HCT116 (cell line): Measurements from ENCODE around the gene OR6C1. TPM values are rescaled to one million over a fixed set of nuclear protein-coding genes. Genes with fewer than 3 reads are reported as not detected.

ENCODE experiments used
- ATAC-seq: fragments of 200-7000 bp; cut with Tn5 transposase; 2 replicates; pipeline ENCODE4 v1.9.1; 2020; ENCODE audit warnings: mild to moderate bottlenecking, moderate library complexity
- Bru-seq: library from RNA; stranded (reverse); fragments of 400-500 nt; gene quantifications from one replicate; lab custom pipeline; 2021; lab: Mats Ljungman, UMichigan
- BruChase-seq, 2 experiments: library from RNA; stranded (reverse); fragments of 400-500 nt; gene quantifications; one replicate each; lab custom pipeline; 2021; lab: Mats Ljungman, UMichigan
- BruUV-seq: library from RNA; stranded (reverse); fragments of 400-500 nt; replicated peaks from 2 replicates; lab custom pipeline; 2021; lab: Mats Ljungman, UMichigan
- CTCF ChIA-PET: fragments of 300-600 bp; sonication (Branson Sonifier 250); formaldehyde crosslinking; loops from one replicate; lab custom pipeline; 2021; ENCODE audit warnings: antibody characterized with exemption; lab: Charles Lee
- POLR2A ChIA-PET: fragments of 300-600, 350-600 bp; sonication (Branson Sonifier 250); formaldehyde crosslinking; loops from one replicate; lab custom pipeline; 2021; ENCODE audit warnings: antibody characterized with exemption; lab: Charles Lee
- RAD21 ChIA-PET, 2 experiments: fragments of 300-600 bp; sonication (Branson Sonifier 250); formaldehyde crosslinking; loops; one replicate each; lab custom pipeline; 2023; ENCODE audit warnings: low total read pairs in 2 of 2; ENCODE audit not compliant: uncharacterized antibody in 2 of 2, unreplicated experiment in 2 of 2, low non-redundant PET in 1 of 2; lab: Charles Lee
- DNase-seq: peaks from one replicate; pipeline ENCODE4 v3.0.0-alpha.2; 2010; ENCODE audit warnings: low read depth, low spot score
- H2AFZ ChIP-seq: fragments of 200-600 bp; shearing (Covaris generic), sonication (generic); 2 replicates; pipeline ENCODE4 v1.6.1; 2017; ENCODE audit warnings: low read depth, mixed run types, mixed read lengths, antibody characterized with exemption, low read length; ENCODE audit not compliant: poor library complexity, severe bottlenecking
- H3K27ac ChIP-seq: 2 replicates; pipeline ENCODE4 v1.5.1; 2012; ENCODE audit warnings: low read depth, low read length
- H3K27me3 ChIP-seq: fragments of 200-600 bp; sonication (generic); 2 replicates; pipeline ENCODE4 v1.6.1; 2016; ENCODE audit warnings: mixed run types, low read length, mixed read lengths; ENCODE audit not compliant: insufficient read depth
- H3K36me3 ChIP-seq, 2 experiments: fragments of 200-500 bp in 1 of 2; fragments of 200-600 bp in 1 of 2; sonication (Bioruptor generic) in 1 of 2; sonication (generic) in 1 of 2; 2 replicates each; pipeline versions ENCODE4 v1.5.1 to v1.6.1; 2014 to 2016; ENCODE audit warnings: low read length in 2 of 2, inconsistent platforms in 1 of 2, mixed read lengths in 1 of 2, mixed run types in 1 of 2; ENCODE audit not compliant: insufficient read depth in 2 of 2, control insufficient read depth in 1 of 2
- H3K4me1 ChIP-seq, 2 experiments: fragments of 200-600 bp in 1 of 2; sonication (generic) in 1 of 2; 2 replicates each; pipeline versions ENCODE4 v1.5.1 to v1.6.1; 2012 to 2017; ENCODE audit warnings: low read length in 2 of 2, inconsistent platforms in 1 of 2, mild to moderate bottlenecking in 1 of 2, mixed read lengths in 1 of 2, mixed run types in 1 of 2, moderate library complexity in 1 of 2; ENCODE audit not compliant: insufficient read depth in 2 of 2, control insufficient read depth in 1 of 2
- H3K4me2 ChIP-seq: fragments of 200-600 bp; sonication (generic); 2 replicates; pipeline ENCODE4 v1.6.1; 2017; ENCODE audit warnings: mixed run types, low read length, mixed read lengths
- H3K4me3 ChIP-seq, 2 experiments: fragments of 200-600 bp in 1 of 2; sonication (generic) in 1 of 2; replicated peaks in 1 of 2; 2 replicates each; pipeline ENCODE4 v1.5.1; 2011 to 2016; ENCODE audit warnings: low read length in 2 of 2, control low read depth in 1 of 2, low read depth in 1 of 2, mild to moderate bottlenecking in 1 of 2, mixed read lengths in 1 of 2, mixed run types in 1 of 2
- H3K79me2 ChIP-seq: fragments of 200-600 bp; sonication (generic); 2 replicates; pipeline ENCODE4 v1.6.1; 2017; ENCODE audit warnings: mild to moderate bottlenecking, mixed run types, low read length, moderate library complexity, mixed read lengths; ENCODE audit not compliant: insufficient read depth
- H3K9ac ChIP-seq: fragments of 200-600 bp; sonication (generic); 2 replicates; pipeline ENCODE4 v1.6.1; 2016; ENCODE audit warnings: low read length, mixed read lengths
- H3K9me2 ChIP-seq: fragments of 200-600 bp; sonication (generic), shearing (Covaris generic); 2 replicates; pipeline ENCODE4 v1.6.1; 2017; ENCODE audit warnings: mixed run types, mild to moderate bottlenecking, moderate library complexity; ENCODE audit not compliant: insufficient read depth
- H3K9me3 ChIP-seq, 2 experiments: fragments of 200-500 bp in 1 of 2; fragments of 200-600 bp in 1 of 2; sonication (Bioruptor generic) in 1 of 2; sonication (generic) in 1 of 2; 2 replicates each; pipeline ENCODE4 v1.6.1; 2014 to 2017; ENCODE audit warnings: low read length in 2 of 2, mixed read lengths in 2 of 2, inconsistent platforms in 1 of 2, low read depth in 1 of 2, mild to moderate bottlenecking in 1 of 2, mixed run types in 1 of 2, moderate library complexity in 1 of 2; ENCODE audit not compliant: control insufficient read depth in 1 of 2, insufficient read depth in 1 of 2
- H4K20me1 ChIP-seq: fragments of 200-600 bp; sonication (generic), shearing (Covaris generic); 2 replicates; pipeline ENCODE4 v1.6.1; 2017; ENCODE audit warnings: mixed run types, mild to moderate bottlenecking, moderate library complexity; ENCODE audit not compliant: insufficient read depth
- ATF3 ChIP-seq: IDR thresholded peaks from 2 replicates; pipeline ENCODE4 v1.6.1; 2012
- CTCF ChIP-seq, 3 experiments: fragments of 200-600 bp in 1 of 3; sonication (generic) in 1 of 3; IDR thresholded peaks in 2 of 3; conservative IDR thresholded peaks in 1 of 3; 2 replicates each; pipeline ENCODE4 v1.5.1; 2012 to 2017; ENCODE audit warnings: low read depth in 2 of 3, low read length in 2 of 3, antibody characterized with exemption in 1 of 3, borderline replicate concordance in 1 of 3, control low read depth in 1 of 3, mild to moderate bottlenecking in 1 of 3, mixed read lengths in 1 of 3, mixed run types in 1 of 3, moderate library complexity in 1 of 3; ENCODE audit not compliant: insufficient read depth in 1 of 3
- EGR1 ChIP-seq: IDR thresholded peaks from 2 replicates; pipeline ENCODE4 v1.6.1; 2012; ENCODE audit warnings: low read depth
- EZH2 ChIP-seq: fragments of 200-600 bp; sonication (generic); IDR thresholded peaks from 2 replicates; pipeline ENCODE4 v1.6.1; 2017; ENCODE audit warnings: antibody characterized with exemption, mixed run types
- EZH2phosphoT487 ChIP-seq: fragments of 200-600 bp; IDR thresholded peaks from 2 replicates; pipeline ENCODE4 v1.6.1; 2018; ENCODE audit warnings: antibody characterized with exemption, borderline replicate concordance
- FOSL1 ChIP-seq: IDR thresholded peaks from 2 replicates; pipeline ENCODE4 v1.6.1; 2012; ENCODE audit warnings: low read depth
- POLR2AphosphoS5 ChIP-seq: IDR thresholded peaks from 2 replicates; pipeline ENCODE4 v1.6.1; 2011; ENCODE audit warnings: mild to moderate bottlenecking, low read depth, low read length, moderate library complexity
- RAD21 ChIP-seq: IDR thresholded peaks from 2 replicates; pipeline ENCODE4 v1.6.1; 2012; ENCODE audit warnings: low read depth, mild to moderate bottlenecking
- REST ChIP-seq: IDR thresholded peaks from 2 replicates; pipeline ENCODE4 v1.6.1; 2012; ENCODE audit warnings: low read depth
- SP1 ChIP-seq: IDR thresholded peaks from 2 replicates; pipeline ENCODE4 v1.6.1; 2012; ENCODE audit warnings: low read depth
- SRF ChIP-seq: IDR thresholded peaks from 2 replicates; pipeline ENCODE4 v1.6.1; 2012; ENCODE audit warnings: low read depth
- ZFX ChIP-seq: fragments of 450-650 bp; IDR thresholded peaks from 2 replicates; pipeline ENCODE4 v1.6.1; 2017
- intact Hi-C: fragments of 100-400 bp; cut with micrococcal nuclease; formaldehyde crosslinking; loops from 2 replicates; pipeline ENCODE4 v1.10.0; 2022
- long read RNA-seq: library from polyadenylated mRNA; unstranded; transcript quantifications from one replicate; pipeline ENCODE4 v2.0.0, GENCODE V29; 2021; ENCODE audit not compliant: unreplicated experiment
- polyA plus RNA-seq: library from polyadenylated mRNA; unstranded; fragments of >200 nt; gene quantifications from 2 replicates; pipeline ENCODE4 v1.2.1, GENCODE V29; 2012; ENCODE audit warnings: missing spikeins
- total RNA-seq: library from RNA; stranded (reverse); gene quantifications from one replicate; pipeline ENCODE4 v1.2.1, GENCODE V29; 2021; ENCODE audit not compliant: unreplicated experiment

Gene OR6C1
- total RNA-seq = not detected
- polyA plus RNA-seq = not detected in 2 replicates
- Bru-seq, nascent RNA = not detected
- BruChase-seq, experiment 1, labeled RNA remaining after a 6-hour chase = not detected
- BruChase-seq, experiment 2, labeled RNA remaining after a 2-hour chase = not detected
- long read RNA-seq = 0 reads

GRCh38 chr12:55314043-55314442 lies at the start of gene OR6C1:
OR6C1 (plus strand) TSS chr12:55314343; CDS start chr12:55320600, 6,257 bp downstream.
- Histone ChIP-seq H2AFZ (no peak within 1 kb of the TSS), H3K9ac (no peak within 1 kb of the TSS), H4K20me1 (no peaks in the 10 kb centered on the region), H3K4me3 (no peak within 1 kb of the TSS), H3K36me3 (no peaks in the 10 kb centered on the region), H3K27me3 (peaks cover 6% of the 10 kb centered on the region; the same call in 1 of the 2 replicates), H3K79me2 (no peaks in the 10 kb centered on the region), H3K9me3 (no peaks in the 10 kb centered on the region), H3K27ac (no peak within 1 kb of the TSS), H3K4me2 (no peak within 1 kb of the TSS), H3K4me1 (no peaks in the 10 kb centered on the region), H3K9me2 (no peaks in the 10 kb centered on the region)
- BruUV-seq = no TSS peak
- ChIA-PET POLR2A (no interaction called here), RAD21 (no interaction called here), CTCF (no interaction called here)
- no peak for ATAC-seq
- TF ChIP-seq CTCF (IDR thresholded peaks at IDR 0.05 in 2 of 3, conservative IDR thresholded peaks at IDR 0.05 in 1 of 3; ENCODE audit: borderline replicate concordance in 1 of 3, insufficient read depth in 1 of 3, low read depth in 2 of 3, low read length in 2 of 3) (no peak), ATF3 (no peak), RAD21 (no peak), EZH2phosphoT487 (no peak), SP1 (no peak), POLR2AphosphoS5 (no peak)
- no peak for DNase-seq
- intact Hi-C loops = no loop called here

GRCh38 chr12:55280991-55281390 lies 33.2 kb upstream of the OR6C1 start:
- Histone ChIP-seq H2AFZ (no peak overlapping the region), H3K9me3 (no peaks in the 10 kb centered on the region), H3K4me2 (no peak overlapping the region), H3K27ac (no peak overlapping the region), H3K79me2 (no peaks in the 10 kb centered on the region), H3K4me3 (no peak overlapping the region), H3K9me2 (no peaks in the 10 kb centered on the region), H3K36me3 (no peaks in the 10 kb centered on the region), H3K9ac (no peak overlapping the region), H3K4me1 (no peaks in the 10 kb centered on the region), H3K27me3 (peaks cover 12% of the 10 kb centered on the region; the same call in 1 of the 2 replicates), H4K20me1 (no peaks in the 10 kb centered on the region)
- TF ChIP-seq EGR1 (no peak), REST (no peak), ZFX (no peak), FOSL1 (no peak), RAD21 (no peak), SRF (no peak), ATF3 (no peak), EZH2 (no peak)
- ChIA-PET CTCF (no interaction called here), RAD21 (no interaction called here), POLR2A (no interaction called here)
- no TSS peak for BruUV-seq
- intact Hi-C loops = no loop called here
- DNase-seq (no peak), ATAC-seq (no peak)
